HG03103 (cell line): ENCODE results near the gene TMEM248.
"Not testable (repeated sequence)": the region's sequence is repeated elsewhere in the genome, so short reads cannot be mapped to it uniquely, and the experiment has no call there.

Experiments
- ATAC-seq: cut with Tn5 transposase; IDR thresholded peaks from one replicate; pipeline ENCODE4 v1.9.1; 2021; ENCODE audit warnings: low read depth; ENCODE audit not compliant: unreplicated experiment

TMEM248 gene

GRCh38 chr7:66948480-66949109 lies 27.6 kb downstream of the TMEM248 start:
- ATAC-seq = no peak

DNA sequence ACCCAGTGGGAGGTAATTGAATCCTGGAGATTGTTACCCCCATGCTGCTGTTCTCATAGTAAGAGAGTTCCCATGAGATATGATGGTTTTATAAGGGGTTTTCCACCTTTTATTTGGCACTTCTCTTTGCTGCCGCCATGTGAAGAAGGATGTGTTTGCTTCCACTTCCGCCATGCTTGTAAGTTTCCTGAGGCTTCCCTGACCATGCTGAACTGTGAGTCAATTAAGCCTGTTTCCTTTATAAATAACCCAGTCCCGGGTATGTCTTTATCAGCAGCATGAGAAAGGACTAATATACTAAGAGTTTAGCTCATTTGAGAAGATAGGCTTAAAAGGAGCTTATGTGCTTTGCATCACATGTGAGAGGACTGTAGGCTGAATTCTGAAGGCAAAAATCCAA lies 29.3 kb downstream of the TMEM248 start:
- ATAC-seq = no peak

- no peak for ATAC-seq
Observed at GRCh38 chr7:66950763-66951162, 29.7 kb downstream of the TMEM248 start.

DNA sequence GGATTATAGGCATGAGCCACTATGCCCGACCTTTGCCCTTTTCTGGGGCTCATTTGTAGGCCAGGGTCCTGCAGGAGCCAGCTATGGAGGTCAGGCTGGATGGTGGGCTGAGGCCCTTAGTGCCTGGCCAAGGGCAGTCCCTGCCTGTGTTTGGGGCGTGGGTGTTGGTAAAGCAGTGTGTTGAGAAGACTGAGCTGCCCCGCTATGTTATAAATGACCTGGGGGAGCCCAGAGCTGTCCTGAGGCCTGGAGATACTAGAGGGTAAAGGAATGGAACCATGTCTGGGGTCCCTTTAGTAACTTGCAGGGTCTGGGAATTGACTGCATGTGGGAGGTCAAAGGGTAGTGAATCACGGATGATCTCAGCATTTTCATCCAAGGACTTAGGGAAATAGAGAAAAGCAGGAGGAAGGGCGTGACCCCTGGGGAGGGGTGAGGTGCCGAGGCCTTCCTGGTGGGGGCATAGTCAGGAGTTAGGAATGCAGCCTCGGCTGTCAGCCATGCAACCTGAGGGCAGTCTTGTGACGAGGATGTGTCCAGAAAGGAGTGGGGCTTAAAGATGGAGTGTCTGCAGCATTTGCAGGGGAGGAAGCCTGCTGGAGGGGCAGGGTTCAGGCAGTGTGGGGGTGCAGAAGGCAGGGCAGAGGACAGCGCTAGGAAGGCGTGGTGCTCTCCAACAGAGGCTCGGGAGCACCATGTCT lies 31.5 kb downstream of the TMEM248 start:
- ATAC-seq = no peak

GRCh38 chr7:66953044-66953427 lies 32.0 kb downstream of the TMEM248 start:
- ATAC-seq = no peak

DNA sequence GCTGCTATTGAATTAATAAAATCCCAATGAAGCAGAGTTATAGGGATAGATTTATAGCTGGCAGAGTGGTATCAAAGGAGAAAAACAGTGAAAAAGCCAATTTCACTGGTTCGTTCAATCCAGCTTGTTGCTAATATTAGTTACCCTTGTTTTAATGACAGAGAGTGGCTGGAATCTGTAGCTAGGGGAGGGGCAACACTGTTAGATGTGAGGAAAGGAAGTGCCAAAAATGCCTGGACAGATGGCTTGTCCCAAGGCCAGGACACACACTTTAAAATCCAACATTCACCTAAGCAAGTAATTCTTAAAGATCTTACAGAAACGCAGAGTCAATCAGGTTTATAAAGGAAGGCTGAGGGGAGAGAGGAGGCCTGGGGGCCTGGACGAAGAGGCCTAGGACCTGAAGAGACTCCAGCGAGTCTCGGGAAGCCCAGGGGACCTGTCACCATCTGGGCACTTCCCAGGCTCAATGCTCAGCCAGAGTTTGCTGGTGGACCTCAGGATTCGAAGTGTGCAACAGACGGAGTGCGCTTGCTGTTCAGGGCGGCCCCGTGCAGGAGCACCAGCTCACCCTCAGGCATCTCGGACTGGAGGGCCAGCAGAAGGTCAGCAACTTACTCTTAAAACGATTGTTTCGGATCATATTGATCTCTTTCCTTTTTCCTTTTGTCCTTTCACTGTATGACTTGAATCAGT lies 36.7 kb downstream of the TMEM248 start:
- ATAC-seq = no peak

DNA sequence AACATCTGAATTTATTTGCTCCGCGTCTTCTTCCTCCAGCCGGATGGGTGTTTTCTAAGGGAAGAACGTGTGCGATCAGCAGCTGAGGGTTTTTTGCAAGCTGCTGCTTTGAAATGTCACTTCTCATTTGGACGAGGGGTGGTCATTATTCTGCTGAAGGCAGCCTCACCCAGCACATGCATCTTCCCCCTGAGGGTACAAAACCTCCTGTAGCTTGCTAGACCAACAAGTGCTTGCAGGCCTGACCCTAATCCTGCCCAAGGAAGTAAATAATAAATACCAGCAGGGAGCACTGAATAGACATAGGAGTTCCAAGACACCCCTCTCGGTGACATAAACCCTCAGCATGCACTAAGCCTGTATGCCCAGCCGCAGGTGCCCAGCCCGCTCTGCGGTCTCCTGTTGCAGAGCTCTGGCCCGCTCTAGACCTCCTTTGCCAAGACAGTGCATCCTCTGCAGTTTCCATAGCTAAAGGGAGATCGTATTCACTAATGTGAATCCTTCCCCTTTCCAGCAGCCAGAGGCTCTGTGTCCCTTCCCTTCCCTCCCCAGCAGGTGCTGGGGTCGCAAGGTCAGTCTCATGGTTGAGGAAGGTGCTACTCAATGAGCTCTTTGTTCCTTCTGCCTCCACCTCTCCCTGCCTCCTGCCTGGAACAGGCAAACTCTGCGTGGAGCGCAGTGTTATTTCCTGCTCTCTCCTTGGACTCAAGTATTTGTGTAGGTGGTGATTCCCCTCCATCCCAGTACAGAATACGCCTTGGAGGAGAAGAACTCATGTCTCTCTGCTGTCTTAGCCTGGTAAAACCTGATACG lies 37.7 kb downstream of the TMEM248 start:
- ATAC-seq = no peak

GRCh38 chr7:66960192-66960591 lies 39.2 kb downstream of the TMEM248 start:
- ATAC-seq = no peak

- ATAC-seq = no peak
Observed at GRCh38 chr7:66961096-66961495, 40.1 kb downstream of the TMEM248 start.

DNA sequence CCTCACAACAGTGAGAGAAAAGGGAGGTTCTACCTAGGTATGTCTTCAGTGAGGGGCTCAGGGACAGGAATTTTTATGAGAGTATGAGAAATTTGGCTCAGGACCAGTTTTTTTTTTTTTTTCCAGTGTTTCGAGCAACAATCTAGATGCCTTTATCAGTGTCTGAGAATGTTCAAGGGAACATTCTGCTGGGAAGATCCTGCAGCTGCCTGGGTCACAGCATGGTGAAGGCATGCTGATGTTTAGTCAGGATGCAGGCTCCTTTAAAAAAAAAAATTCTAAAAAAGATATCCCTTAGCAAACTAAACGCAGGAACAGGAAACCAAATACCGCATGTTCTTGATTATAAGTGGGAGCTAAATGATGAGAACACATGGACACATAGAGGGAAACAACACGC lies 43.4 kb downstream of the TMEM248 start:
- no peak for ATAC-seq

DNA sequence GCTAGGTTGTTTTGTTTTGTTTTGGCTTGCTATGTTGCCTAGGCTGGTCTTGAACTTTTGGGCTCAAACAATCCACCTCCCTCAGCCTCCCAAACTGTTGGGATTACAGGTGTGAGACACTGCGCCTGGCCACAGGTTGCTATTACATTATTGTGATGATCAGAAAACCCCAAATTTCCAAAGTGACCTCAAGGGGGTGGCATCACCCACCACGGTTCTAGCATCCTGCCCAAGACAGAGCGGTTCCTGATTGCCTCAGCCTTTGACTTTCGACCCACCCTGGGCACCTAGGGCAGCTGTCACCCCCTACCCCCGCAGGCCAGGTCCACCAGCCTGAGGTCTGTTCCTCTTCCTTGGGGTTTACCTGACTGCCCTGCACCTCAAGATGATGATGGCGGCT lies 46.0 kb downstream of the TMEM248 start:
- ATAC-seq = no peak

DNA sequence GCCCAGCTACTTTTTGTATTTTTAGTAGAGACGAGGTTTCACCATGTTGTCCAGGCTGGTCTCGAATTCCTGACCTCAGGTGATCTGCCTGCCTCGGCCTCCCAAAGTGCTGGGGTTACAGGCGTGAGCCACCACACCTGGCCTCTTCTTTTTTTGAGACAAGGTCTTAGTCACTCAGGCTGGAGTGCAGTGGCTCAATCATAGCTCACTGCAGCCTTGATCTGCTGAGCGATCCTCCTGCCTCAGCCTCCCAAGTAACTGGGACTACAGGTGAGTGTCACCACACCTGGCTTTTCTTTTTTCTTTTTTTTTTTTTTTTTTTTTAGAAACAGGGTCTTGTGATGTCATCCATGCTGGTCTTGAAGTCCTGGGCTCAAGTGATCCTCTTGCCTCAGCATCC lies 48.0 kb downstream of the TMEM248 start:
- not testable (repeated sequence) for ATAC-seq

DNA sequence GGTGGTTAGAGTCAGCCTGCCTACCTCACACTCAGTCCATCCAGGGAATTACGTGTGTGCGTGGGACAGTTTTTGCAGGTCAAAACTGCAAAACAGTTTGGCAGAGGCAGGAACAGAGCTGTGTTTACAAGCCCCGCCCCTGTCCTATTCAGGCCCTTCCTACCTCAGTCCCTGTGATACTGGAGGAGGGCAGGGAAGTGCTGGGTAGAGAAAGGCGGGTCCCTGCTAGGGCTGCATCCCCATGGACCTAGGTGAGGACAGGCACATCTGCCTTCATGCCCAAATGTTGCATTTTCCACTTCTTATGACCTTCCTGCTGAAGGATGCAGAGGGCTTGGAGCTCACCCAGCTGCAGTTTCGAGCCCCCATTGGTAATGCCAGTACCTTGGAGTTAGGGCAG lies 49.3 kb downstream of the TMEM248 start:
- ATAC-seq = no peak

- no peak for ATAC-seq
Observed at GRCh38 chr7:66974986-66975590, 54.1 kb downstream of the TMEM248 start.

GRCh38 chr7:66978312-66978711 lies 57.3 kb downstream of the TMEM248 start:
- ATAC-seq = not testable (repeated sequence)

GRCh38 chr7:66979013-66979412 lies 58.0 kb downstream of the TMEM248 start:
- ATAC-seq = not testable (repeated sequence)

GRCh38 chr7:66980336-66980735 lies 59.3 kb downstream of the TMEM248 start:
- not testable (repeated sequence) for ATAC-seq

DNA sequence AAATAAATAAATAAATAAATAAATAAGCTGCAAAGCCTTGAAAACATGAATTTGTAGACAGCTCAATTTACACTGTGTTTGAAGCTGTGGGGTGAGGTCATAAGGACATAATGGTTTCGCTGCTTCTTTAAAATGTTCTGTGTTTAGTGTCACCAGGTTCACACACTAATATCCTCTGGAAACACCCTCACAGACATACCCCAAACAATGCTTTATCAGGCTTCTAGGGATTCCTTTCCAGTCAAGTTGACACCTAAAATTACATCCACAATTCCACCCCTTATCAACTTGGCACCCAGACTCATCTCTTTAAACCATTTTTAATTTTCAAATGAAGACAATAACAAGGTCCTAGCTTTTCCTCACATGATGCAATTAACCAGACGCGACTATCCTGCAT lies 68.5 kb downstream of the TMEM248 start:
- ATAC-seq = not testable (repeated sequence)

GRCh38 chr7:66994051-66994450 lies 73.0 kb downstream of the TMEM248 start:
- ATAC-seq = not testable (repeated sequence)

GRCh38 chr7:66994691-66995049 lies 73.6 kb downstream of the TMEM248 start:
- not testable (repeated sequence) for ATAC-seq
